ENCODE results near the gene BBS12.
A peak's percentile ranks its signal among the peaks of the same experiment; 100 is the strongest.
"Not testable (repeated sequence)": the region's sequence is repeated elsewhere in the genome, so short reads cannot be mapped to it uniquely, and the experiment has no call there.

The BBS12 gene

GRCh38 chr4:122765692-122766352 lies 33.3 kb downstream of the BBS12 start:
- DNase-seq (ENCODE audit: low read depth, low spot score): no peak

- no peak for DNase-seq (ENCODE audit: low read depth, low spot score)
Measured at GRCh38 chr4:122766353-122766705, 33.8 kb downstream of the BBS12 start.

GRCh38 chr4:122766950-122767349 lies 34.4 kb downstream of the BBS12 start:
- no peak for DNase-seq (ENCODE audit: low read depth, low spot score)

DNA sequence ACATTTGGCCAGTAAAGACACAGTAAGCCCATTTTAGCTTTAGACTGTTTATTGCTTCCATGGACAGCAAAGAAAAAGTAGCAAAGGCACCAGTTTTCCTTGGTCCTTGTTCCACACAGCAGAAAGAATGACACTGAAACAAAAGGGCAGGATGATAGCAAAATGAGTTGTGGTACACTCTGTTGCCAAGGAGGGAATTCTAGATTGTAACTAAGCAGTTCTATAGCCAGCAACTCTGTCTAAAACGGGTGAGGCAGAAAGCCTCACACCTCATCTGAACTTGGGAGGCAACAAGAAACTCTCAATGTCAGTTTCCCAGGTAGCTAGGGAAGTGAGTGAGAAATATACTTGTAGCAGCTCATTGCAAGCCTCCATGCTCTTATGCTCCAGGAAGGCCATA lies 39.2 kb downstream of the BBS12 start:
- no peak for DNase-seq (ENCODE audit: low read depth, low spot score)

DNA sequence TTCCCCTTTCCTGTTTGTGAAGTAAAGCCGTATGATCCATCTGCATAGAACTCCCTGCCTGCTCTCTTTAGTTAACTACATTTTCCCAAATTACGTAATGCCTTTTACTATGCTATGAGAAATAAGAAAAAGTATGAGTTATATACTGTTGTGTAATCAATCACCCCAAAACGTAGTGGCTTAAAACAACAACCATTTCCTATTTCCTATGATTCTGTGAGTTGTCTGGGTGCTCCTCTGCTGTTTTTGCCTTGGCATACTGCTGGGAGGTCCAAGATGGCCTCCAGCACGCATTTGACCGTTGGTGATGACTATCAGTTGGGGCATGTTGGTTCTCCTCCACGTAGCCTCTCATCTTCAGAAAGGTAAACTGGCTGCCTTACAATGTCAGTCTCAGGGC lies 39.8 kb downstream of the BBS12 start:
- DNase-seq (ENCODE audit: low read depth, low spot score): no peak

GRCh38 chr4:122772986-122773385 lies 40.5 kb downstream of the BBS12 start:
- DNase-seq (ENCODE audit: low read depth, low spot score): no peak

DNA sequence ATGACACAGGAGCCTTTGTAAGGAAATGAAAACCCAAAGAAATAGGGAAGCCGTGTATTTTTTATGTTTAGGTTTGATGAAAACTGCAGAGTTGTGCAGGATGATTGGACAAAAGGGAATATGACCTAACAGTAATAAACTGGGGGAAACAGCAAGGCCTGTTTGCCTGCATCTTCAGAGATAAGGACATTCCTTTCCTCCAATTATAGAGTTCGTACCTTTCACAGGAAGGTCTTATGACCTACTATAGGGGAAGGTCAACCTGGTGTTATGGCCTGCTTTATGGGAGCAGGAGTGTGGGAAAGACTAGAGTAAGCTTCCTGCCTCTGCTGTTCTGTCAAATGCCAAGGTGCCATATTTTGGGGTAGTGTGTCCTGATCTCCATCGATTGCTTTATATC lies 42.5 kb downstream of the BBS12 start:
- no peak for DNase-seq (ENCODE audit: low read depth, low spot score)

DNA sequence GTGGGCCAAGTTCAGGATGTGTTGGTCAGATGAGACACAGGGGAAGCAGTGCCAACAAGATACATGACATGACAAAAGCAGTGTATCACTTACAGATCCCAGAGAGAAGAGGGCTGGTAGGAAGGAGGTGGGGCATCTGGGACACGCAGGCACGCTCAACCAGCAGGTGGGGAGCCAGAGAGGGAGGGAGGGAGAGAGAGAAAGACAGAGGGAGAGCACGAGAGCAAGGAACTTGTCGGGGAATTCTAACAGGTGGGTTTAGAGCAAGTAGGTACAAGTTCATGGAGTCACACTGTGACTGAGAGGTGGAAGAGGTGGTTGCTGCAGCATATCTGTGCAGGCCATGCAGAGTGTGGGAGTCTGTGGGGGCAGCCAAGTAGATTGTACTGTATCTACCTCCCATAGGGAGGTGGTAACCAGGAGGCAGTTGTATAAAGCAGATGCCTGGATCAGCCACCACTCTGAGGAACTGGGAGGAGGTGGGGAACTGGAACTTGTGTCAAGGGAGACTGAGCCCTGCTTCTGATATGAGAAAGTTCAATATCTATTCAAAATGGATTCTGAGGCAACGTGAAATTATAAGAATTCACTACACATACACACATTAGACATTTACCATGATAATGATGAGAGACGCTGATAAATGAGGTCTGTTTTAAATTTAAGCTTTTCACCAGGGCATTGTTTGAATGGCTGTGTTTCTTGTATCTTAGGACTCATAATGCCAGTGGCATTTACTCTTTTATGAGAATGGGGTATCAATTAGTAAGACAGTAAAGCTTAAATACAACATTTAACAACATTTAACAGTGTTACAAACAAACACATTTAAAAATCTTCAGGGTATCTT lies 43.7 kb downstream of the BBS12 start:
- no peak for DNase-seq (ENCODE audit: low read depth, low spot score)

- no peak for DNase-seq (ENCODE audit: low read depth, low spot score)
Measured at GRCh38 chr4:122776916-122777315, 44.4 kb downstream of the BBS12 start.

DNA sequence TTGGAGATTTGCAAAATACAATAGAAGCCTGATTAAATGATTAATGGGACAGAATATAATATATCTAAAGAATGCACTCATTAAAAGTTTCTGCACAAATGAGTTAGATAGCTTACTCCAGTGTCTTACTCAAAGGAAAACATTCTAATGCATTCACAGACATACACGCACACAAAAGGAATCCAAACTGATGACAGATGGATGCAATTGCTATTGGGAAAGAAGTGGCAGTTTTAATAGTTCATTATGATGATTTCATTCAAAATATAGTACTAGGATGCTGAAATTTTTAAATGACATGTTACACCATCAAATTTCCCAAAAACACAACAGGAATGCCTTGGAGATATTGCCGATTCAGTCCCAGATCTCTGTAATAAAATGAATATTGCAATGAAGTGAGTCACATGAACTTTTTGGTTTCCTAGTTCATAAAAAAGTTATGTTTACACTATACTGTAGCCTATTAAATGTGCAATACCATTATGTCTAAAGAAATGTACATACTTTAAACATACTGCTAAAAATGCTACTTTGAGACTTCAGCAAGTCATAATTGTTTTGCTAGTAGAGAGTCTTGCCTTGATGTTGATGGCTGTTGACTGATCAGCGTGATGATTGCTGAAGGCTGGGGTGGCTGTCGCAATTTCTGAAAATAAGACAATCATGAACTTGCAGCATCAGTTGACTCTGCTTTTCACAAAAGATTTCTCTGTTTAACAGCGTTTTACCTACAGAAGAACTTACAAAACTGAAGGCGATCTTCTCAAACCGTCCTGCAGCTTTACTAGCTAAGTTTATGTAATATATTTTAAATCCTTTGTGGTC lies 45.6 kb downstream of the BBS12 start:
- no peak for DNase-seq (ENCODE audit: low read depth, low spot score)

DNA sequence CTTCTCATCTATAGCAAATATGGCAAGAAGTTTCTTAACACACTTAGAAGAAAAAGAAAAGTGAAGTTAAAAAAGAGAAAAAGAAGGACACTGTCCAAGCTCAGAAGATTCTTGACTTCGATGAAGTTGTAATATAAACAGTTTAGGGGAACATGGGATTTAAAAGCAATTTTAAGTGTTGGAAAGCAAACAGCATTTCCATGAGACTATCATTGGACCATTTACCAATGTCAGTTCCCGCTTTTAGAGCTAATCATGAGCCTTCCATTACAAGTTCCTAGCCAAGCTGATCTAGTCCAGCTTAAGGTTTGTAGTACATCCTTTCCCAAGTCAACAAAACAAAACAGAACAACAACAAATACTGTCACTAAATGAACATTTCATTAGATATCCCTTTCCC lies 49.0 kb downstream of the BBS12 start:
- no peak for DNase-seq (ENCODE audit: low read depth, low spot score)

- DNase-seq (ENCODE audit: low read depth, low spot score): peak; percentile 94
Measured at GRCh38 chr4:122783301-122784215, 51.1 kb downstream of the BBS12 start.

DNA sequence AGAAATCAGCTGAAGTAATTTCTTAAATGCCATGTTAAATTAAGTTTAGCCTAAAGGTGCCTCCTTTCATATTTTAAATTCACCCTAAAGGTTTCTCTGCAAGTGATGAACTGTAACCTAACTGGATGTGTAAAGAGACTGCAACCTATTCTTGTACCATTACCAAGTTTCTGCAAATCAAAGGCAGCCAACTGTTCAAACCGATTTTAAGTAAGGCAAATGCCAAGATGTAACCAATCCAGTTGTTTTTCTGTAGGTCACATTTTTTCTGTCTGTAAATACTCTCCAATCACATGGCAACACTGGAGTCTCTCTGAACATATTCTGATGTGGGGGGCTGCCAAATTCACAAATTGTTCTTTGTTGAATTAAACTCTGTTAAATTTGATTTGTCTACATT lies 51.8 kb downstream of the BBS12 start:
- no peak for DNase-seq (ENCODE audit: low read depth, low spot score)

DNA sequence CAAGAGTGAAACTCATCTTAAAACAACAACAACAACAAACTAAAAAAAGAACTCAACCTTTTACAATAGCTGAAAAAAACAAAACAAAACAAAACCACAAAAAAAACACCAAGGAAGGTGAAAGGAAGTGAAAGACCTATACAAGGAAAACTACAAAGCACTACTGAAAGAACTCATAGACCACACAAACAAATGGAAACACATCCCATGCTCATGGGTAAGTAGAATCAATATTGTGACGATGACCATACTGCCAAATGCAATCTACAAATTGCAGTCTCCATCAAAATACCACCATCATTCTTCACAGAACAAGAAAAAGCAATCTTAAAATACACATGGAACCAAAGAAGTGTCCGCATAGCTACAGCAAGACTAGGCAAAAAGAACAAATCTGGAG lies 52.6 kb downstream of the BBS12 start:
- DNase-seq (ENCODE audit: low read depth, low spot score): no peak

- not testable (repeated sequence) for DNase-seq (ENCODE audit: low read depth, low spot score)
Measured at GRCh38 chr4:122786296-122786695, 53.8 kb downstream of the BBS12 start.

DNA sequence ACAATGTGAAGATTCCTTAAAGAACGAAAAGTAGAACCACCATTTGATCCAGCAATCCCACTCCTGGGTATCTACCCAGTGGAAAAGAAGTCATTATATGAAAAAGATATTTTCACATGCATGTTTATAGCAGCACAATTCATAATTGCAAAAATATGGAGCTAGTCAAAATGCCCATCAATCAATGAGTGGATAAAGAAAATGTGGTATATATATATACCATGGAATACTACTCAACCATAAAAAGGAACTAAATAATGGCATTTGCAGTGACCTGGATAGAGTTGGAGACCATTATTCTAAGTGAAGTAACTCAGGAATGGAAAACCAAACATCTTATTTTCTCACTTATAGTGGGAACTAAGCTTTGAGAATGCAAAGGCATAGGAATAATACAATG lies 54.4 kb downstream of the BBS12 start:
- DNase-seq (ENCODE audit: low read depth, low spot score): not testable (repeated sequence)

GRCh38 chr4:122787940-122788339 lies 55.4 kb downstream of the BBS12 start:
- DNase-seq (ENCODE audit: low read depth, low spot score): peak; percentile 47

GRCh38 chr4:122788935-122789334 lies 56.4 kb downstream of the BBS12 start:
- DNase-seq (ENCODE audit: low read depth, low spot score): peak; percentile 40

- DNase-seq (ENCODE audit: low read depth, low spot score): no peak
Measured at GRCh38 chr4:122793811-122794210, 61.3 kb downstream of the BBS12 start.
